ENCODE measurements around the gene AXIN2. TPM values are rescaled to one million over a fixed set of nuclear protein-coding genes. Genes with fewer than 3 reads are reported as not detected.

Gene AXIN2
- total and polyA plus RNA-seq, 10 of the 15 experiments (the other 5 are each of a cell fraction or from before 2014, with no cell fraction given), result 0.47 to 7.8 (median 3.1) TPM

DNA sequence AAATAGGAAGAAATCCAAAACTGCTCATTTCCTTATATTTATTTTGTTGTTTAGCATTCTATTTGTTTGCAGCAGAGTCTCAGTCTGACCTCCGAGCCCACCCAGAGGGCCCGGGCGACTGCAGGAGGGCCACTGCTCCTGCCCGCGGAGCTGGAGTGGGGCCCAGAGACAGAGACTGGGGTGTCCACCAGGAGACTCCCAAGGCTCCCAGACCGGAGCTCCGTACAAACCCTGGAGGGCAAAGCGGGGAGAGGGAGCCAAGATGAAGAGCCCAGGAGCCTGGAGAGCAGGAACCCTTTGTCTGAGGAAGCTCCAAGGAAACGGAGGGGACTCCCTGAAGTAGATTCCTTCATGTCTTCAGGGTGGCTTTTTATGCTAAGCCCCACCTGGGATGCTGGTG lies 57.9 kb downstream of the AXIN2 start (continued):
- TF ChIP-seq, protein P1, sequence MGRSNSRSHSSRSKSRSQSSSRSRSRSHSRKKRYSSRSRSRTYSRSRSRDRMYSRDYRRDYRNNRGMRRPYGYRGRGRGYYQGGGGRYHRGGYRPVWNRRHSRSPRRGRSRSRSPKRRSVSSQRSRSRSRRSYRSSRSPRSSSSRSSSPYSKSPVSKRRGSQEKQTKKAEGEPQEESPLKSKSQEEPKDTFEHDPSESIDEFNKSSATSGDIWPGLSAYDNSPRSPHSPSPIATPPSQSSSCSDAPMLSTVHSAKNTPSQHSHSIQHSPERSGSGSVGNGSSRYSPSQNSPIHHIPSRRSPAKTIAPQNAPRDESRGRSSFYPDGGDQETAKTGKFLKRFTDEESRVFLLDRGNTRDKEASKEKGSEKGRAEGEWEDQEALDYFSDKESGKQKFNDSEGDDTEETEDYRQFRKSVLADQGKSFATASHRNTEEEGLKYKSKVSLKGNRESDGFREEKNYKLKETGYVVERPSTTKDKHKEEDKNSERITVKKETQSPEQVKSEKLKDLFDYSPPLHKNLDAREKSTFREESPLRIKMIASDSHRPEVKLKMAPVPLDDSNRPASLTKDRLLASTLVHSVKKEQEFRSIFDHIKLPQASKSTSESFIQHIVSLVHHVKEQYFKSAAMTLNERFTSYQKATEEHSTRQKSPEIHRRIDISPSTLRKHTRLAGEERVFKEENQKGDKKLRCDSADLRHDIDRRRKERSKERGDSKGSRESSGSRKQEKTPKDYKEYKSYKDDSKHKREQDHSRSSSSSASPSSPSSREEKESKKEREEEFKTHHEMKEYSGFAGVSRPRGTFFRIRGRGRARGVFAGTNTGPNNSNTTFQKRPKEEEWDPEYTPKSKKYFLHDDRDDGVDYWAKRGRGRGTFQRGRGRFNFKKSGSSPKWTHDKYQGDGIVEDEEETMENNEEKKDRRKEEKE (IDR thresholded peaks at IDR 0.05), result no peak

- DNase-seq (ENCODE audit: low read depth, low spot score) (no peak), ATAC-seq (no peak), FAIRE-seq (no peak)
- WGBS (ENCODE audit: insufficient coverage, insufficient replicate concordance, low lambda C conversion rate, missing lambda C conversion rate), result 23% methylated on average over 4 of the region's 4 CpGs
- H3K27me3 ChIP-seq (replicated peaks in 1 of 2; ENCODE audit: control insufficient read depth in 2 of 2, insufficient read depth in 2 of 2, low read length in 1 of 2), result no peaks in the 10 kb centered on the region
- intact Hi-C loops (cut with micrococcal nuclease; ENCODE audit: unreplicated experiment) (no loop called here), in situ Hi-C loops (cut with MboI) (no loop called here)
- no peak overlapping the region for H3K27ac ChIP-seq (ENCODE audit: control insufficient read depth, insufficient read depth)
- RAD21 ChIA-PET (ENCODE audit: unreplicated experiment), result no interaction called here
- no peak overlapping the region for H2AFZ ChIP-seq (ENCODE audit: control insufficient read depth, low read depth, low read length)
- SMC1A ChIA-PET (ENCODE audit: uncharacterized antibody, unreplicated experiment), result interaction anchor here (0.6 kb wide), 2 partner anchors 26 to 123 kb away, joined by 3 read pairs; no protein-coding TSS in a partner anchor
- H3K4me1 ChIP-seq (ENCODE audit: control insufficient read depth, insufficient read depth, low read length), result no peaks in the 10 kb centered on the region
- H3K4me3 ChIP-seq, result no peak overlapping the region
- POLR2A ChIA-PET, result no interaction called here
- H3K9me3 ChIP-seq (replicated peaks; ENCODE audit: control insufficient read depth, insufficient read depth, low read length), result no peaks in the 10 kb centered on the region; the same call in 2 of the 3 replicates
- H3K4me2 ChIP-seq (ENCODE audit: control insufficient read depth, insufficient read depth), result no peak overlapping the region
- BruUV-seq (replicated peaks), result no TSS peak
- no peaks in the 10 kb centered on the region for H4K20me1 ChIP-seq (ENCODE audit: control insufficient read depth, insufficient read depth)
- CTCF ChIA-PET, result no interaction called here
- H3K9ac ChIP-seq (ENCODE audit: control insufficient read depth, insufficient read depth, low read length), result no peak overlapping the region
- no peaks in the 10 kb centered on the region for H3K36me3 ChIP-seq (ENCODE audit: control insufficient read depth in 2 of 2, insufficient read depth in 2 of 2, low read length in 1 of 2)
- H3K79me2 ChIP-seq (ENCODE audit: control insufficient read depth, insufficient read depth, low read length), result no peaks in the 10 kb centered on the region
- TF ChIP-seq, protein P2, sequence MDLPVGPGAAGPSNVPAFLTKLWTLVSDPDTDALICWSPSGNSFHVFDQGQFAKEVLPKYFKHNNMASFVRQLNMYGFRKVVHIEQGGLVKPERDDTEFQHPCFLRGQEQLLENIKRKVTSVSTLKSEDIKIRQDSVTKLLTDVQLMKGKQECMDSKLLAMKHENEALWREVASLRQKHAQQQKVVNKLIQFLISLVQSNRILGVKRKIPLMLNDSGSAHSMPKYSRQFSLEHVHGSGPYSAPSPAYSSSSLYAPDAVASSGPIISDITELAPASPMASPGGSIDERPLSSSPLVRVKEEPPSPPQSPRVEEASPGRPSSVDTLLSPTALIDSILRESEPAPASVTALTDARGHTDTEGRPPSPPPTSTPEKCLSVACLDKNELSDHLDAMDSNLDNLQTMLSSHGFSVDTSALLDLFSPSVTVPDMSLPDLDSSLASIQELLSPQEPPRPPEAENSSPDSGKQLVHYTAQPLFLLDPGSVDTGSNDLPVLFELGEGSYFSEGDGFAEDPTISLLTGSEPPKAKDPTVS (IDR thresholded peaks at IDR 0.05; ENCODE audit: low read depth, low read length), result no peak
- TF ChIP-seq EGR1 (IDR thresholded peaks at IDR 0.05; ENCODE audit: borderline replicate concordance in 1 of 2, low read depth in 2 of 2, low read length in 2 of 2) (no peak), FOS (IDR thresholded peaks at IDR 0.05; ENCODE audit: borderline replicate concordance, extremely low read depth, insufficient read length) (no peak), ZZZ3 (IDR thresholded peaks at IDR 0.05; ENCODE audit: control insufficient read depth, insufficient read length, low read depth) (no peak), YY1 (IDR thresholded peaks at IDR 0.05; ENCODE audit: low read depth, low read length) (no peak), ZNF384 (IDR thresholded peaks at IDR 0.05; ENCODE audit: borderline replicate concordance, low read depth, low read length) (no peak), ZBED1 (IDR thresholded peaks at IDR 0.05; ENCODE audit: borderline replicate concordance) (no peak), ZBTB11 (CRISPR knock-in tag; IDR thresholded peaks at IDR 0.05) (no peak), CEBPB (IDR thresholded peaks at IDR 0.05; ENCODE audit: borderline replicate concordance in 1 of 2, low read depth in 2 of 2, low read length in 2 of 2) (no peak), RFX5 (IDR thresholded peaks at IDR 0.05; ENCODE audit: low read depth, low read length) (no peak), JUND (IDR thresholded peaks at IDR 0.05; ENCODE audit: low read depth, low read length) (no peak), CHD2 (IDR thresholded peaks at IDR 0.05; ENCODE audit: borderline replicate concordance, low read depth, low read length) (no peak), POLR2AphosphoS2 (IDR thresholded peaks at IDR 0.05; ENCODE audit: low read depth, low read length) (no peak), BCL11A (IDR thresholded peaks at IDR 0.05; ENCODE audit: low read depth, low read length) (no peak), NFIC (IDR thresholded peaks at IDR 0.05; ENCODE audit: low read depth, low read length) (no peak)
Observed at GRCh38 chr17:65498816-65499215, 62.6 kb downstream of the AXIN2 start.
